ENCODE results near the gene ANXA8L1. TPM values are rescaled to one million over a fixed set of nuclear protein-coding genes. Genes with fewer than 3 reads are reported as not detected.
"Not testable (repeated sequence)": the region's sequence is repeated elsewhere in the genome, so short reads cannot be mapped to it uniquely, and the experiment has no call there.

ANXA8L1 gene
- total RNA-seq (2022) (8.7 and 17.4 TPM in 2 replicates), Bru-seq, nascent RNA (percentile 43 among the genes with signal in this experiment), BruChase-seq, experiment 1, labeled RNA remaining after a 2-hour chase (percentile 66 among the genes with signal in this experiment), BruChase-seq, experiment 2, labeled RNA remaining after a 6-hour chase (percentile 73 among the genes with signal in this experiment)
- long read RNA-seq, transcript ANXA8L1-204 (12 exons, 1,109 nt): major isoform, 30 of 35 reads
- long read RNA-seq, partial matches to known transcripts: 1 of 35 reads
- long read RNA-seq, other reads (novel, unspliced or antisense): 3 of 35 reads

- intact Hi-C loops (cut with micrococcal nuclease; ENCODE audit: unreplicated experiment); H3K27me3 ChIP-seq (replicated peaks; ENCODE audit: control insufficient read depth, insufficient read depth, low read length); H3K9me3 ChIP-seq; H3K9me3 Mint-ChIP-seq (ENCODE audit: unreplicated experiment); H3K4me1 Mint-ChIP-seq (ENCODE audit: low read depth, unreplicated experiment); H3K4me3 ChIP-seq (ENCODE audit: low read depth, low read length); H3K27me3 Mint-ChIP-seq (ENCODE audit: insufficient read depth, unreplicated experiment); H3K36me3 Mint-ChIP-seq (ENCODE audit: insufficient read depth, unreplicated experiment); H3K27ac Mint-ChIP-seq (ENCODE audit: unreplicated experiment); DNase-seq; BruUV-seq (replicated peaks); H3K4me1 ChIP-seq; POLR2A ChIA-PET; H3K36me3 ChIP-seq (ENCODE audit: control insufficient read depth, insufficient read depth, low read length); H3K4me3 Mint-ChIP-seq (ENCODE audit: unreplicated experiment); CTCF ChIA-PET: not testable (repeated sequence)
Observed at GRCh38 chr10:46375406-46375805, at the start of gene ANXA8L1. Gene ANXA8L1, plus strand, starts transcription at chr10:46375776. Its CDS starts 76 bp downstream, at chr10:46375852.

- no peaks in the 10 kb centered on the region for H3K4me1 Mint-ChIP-seq (ENCODE audit: low read depth, unreplicated experiment)
- H3K9me3 ChIP-seq: no peaks in the 10 kb centered on the region
- no peak overlapping the region for H3K27ac Mint-ChIP-seq (ENCODE audit: unreplicated experiment)
- no peaks in the 10 kb centered on the region for H3K9me3 Mint-ChIP-seq (ENCODE audit: unreplicated experiment)
- no TSS peak for BruUV-seq (replicated peaks)
- H3K4me3 ChIP-seq (ENCODE audit: low read depth, low read length): no peak overlapping the region
- H3K36me3 ChIP-seq (ENCODE audit: control insufficient read depth, insufficient read depth, low read length): no peaks in the 10 kb centered on the region
- no peak for DNase-seq
- H3K36me3 Mint-ChIP-seq (ENCODE audit: insufficient read depth, unreplicated experiment): no peaks in the 10 kb centered on the region
- intact Hi-C loops (cut with micrococcal nuclease; ENCODE audit: unreplicated experiment): loop anchor here (5.0 kb wide), 1 partner anchor 99 kb away; no protein-coding TSS in a partner anchor
- no peaks in the 10 kb centered on the region for H3K4me1 ChIP-seq
- no peak overlapping the region for H3K4me3 Mint-ChIP-seq (ENCODE audit: unreplicated experiment)
- POLR2A ChIA-PET: no interaction called here
- CTCF ChIA-PET: no interaction called here
- H3K27me3 ChIP-seq (replicated peaks; ENCODE audit: control insufficient read depth, insufficient read depth, low read length): no peaks in the 10 kb centered on the region
- H3K27me3 Mint-ChIP-seq (ENCODE audit: insufficient read depth, unreplicated experiment): no peaks in the 10 kb centered on the region
- TF ChIP-seq CTCF (IDR thresholded peaks at IDR 0.05; ENCODE audit: insufficient read depth in 1 of 2, low read depth in 1 of 2, low read length in 1 of 2, severe bottlenecking in 1 of 2, unreplicated experiment in 1 of 2): no peak
Observed at GRCh38 chr10:46326066-46326465, 49.5 kb upstream of the ANXA8L1 start.

- H3K9me3 Mint-ChIP-seq (ENCODE audit: unreplicated experiment): no peaks in the 10 kb centered on the region
- H3K9me3 ChIP-seq: no peaks in the 10 kb centered on the region
- ChIA-PET POLR2A (no interaction called here), CTCF (no interaction called here)
- H3K36me3 Mint-ChIP-seq (ENCODE audit: insufficient read depth, unreplicated experiment): no peaks in the 10 kb centered on the region
- no peaks in the 10 kb centered on the region for H3K36me3 ChIP-seq (ENCODE audit: control insufficient read depth, insufficient read depth, low read length)
- no peaks in the 10 kb centered on the region for H3K27me3 Mint-ChIP-seq (ENCODE audit: insufficient read depth, unreplicated experiment)
- no peak overlapping the region for H3K4me3 Mint-ChIP-seq (ENCODE audit: unreplicated experiment)
- intact Hi-C loops (cut with micrococcal nuclease; ENCODE audit: unreplicated experiment): loop anchor here (5.0 kb wide), 1 partner anchor 100 kb away; no protein-coding TSS in a partner anchor
- H3K27ac Mint-ChIP-seq (ENCODE audit: unreplicated experiment): peak overlapping the region; percentile 42
- TF ChIP-seq CTCF (IDR thresholded peaks at IDR 0.05; ENCODE audit: insufficient read depth in 1 of 2, low read depth in 1 of 2, low read length in 1 of 2, severe bottlenecking in 1 of 2, unreplicated experiment in 1 of 2): no peak
- no peaks in the 10 kb centered on the region for H3K27me3 ChIP-seq (replicated peaks; ENCODE audit: control insufficient read depth, insufficient read depth, low read length)
- H3K4me1 Mint-ChIP-seq (ENCODE audit: low read depth, unreplicated experiment): no peaks in the 10 kb centered on the region
- H3K4me1 ChIP-seq: no peaks in the 10 kb centered on the region
- DNase-seq: no peak
- no TSS peak for BruUV-seq (replicated peaks)
- H3K4me3 ChIP-seq (ENCODE audit: low read depth, low read length): no peak overlapping the region
Observed at GRCh38 chr10:46326971-46327370, 48.6 kb upstream of the ANXA8L1 start.
